GM19438 (cell line): ENCODE data around the gene TMOD3.

ENCODE experiments used
- ATAC-seq: cut with Tn5 transposase; IDR thresholded peaks from one replicate; pipeline ENCODE4 v1.9.1; 2021; ENCODE audit warnings: low read depth; ENCODE audit not compliant: unreplicated experiment

TMOD3 gene

GRCh38 chr15:51825698-51826097, 3.8 kb upstream of the TMOD3 start:
- no peak for ATAC-seq

GRCh38 chr15:51828621-51829375, 655 bp upstream of the TMOD3 start:
- ATAC-seq: no peak

- ATAC-seq: peak; percentile 31
Measured at GRCh38 chr15:51830276-51830806, 888 bp downstream of the TMOD3 start.

GRCh38 chr15:51833772-51834171, 4.3 kb downstream of the TMOD3 start:
- no peak for ATAC-seq

- peak; percentile 74 for ATAC-seq
Measured at GRCh38 chr15:51837792-51838251, 8.4 kb downstream of the TMOD3 start.

GRCh38 chr15:51838270-51838669, 8.8 kb downstream of the TMOD3 start:
- no peak for ATAC-seq

- ATAC-seq: no peak
Measured at GRCh38 chr15:51840692-51841091, 11.2 kb downstream of the TMOD3 start.

GRCh38 chr15:51841406-51842040, 12.1 kb downstream of the TMOD3 start:
- ATAC-seq: no peak

- ATAC-seq: no peak
Measured at GRCh38 chr15:51842265-51842664, 12.8 kb downstream of the TMOD3 start.

- ATAC-seq: no peak
Measured at GRCh38 chr15:51842852-51843737, 13.6 kb downstream of the TMOD3 start.

GRCh38 chr15:51844747-51845426, 15.4 kb downstream of the TMOD3 start:
- no peak for ATAC-seq

- ATAC-seq: no peak
Measured at GRCh38 chr15:51846066-51846462, 16.6 kb downstream of the TMOD3 start.

GRCh38 chr15:51846463-51847230, 17.2 kb downstream of the TMOD3 start:
- ATAC-seq: no peak

GRCh38 chr15:51848811-51849210, 19.4 kb downstream of the TMOD3 start:
- no peak for ATAC-seq

- no peak for ATAC-seq
Measured at GRCh38 chr15:51849860-51850259, 20.4 kb downstream of the TMOD3 start.

GRCh38 chr15:51853998-51854397, 24.5 kb downstream of the TMOD3 start:
- no peak for ATAC-seq

- no peak for ATAC-seq
Measured at GRCh38 chr15:51855612-51856011, 26.2 kb downstream of the TMOD3 start.

- ATAC-seq: no peak
Measured at GRCh38 chr15:51856714-51857380, 27.4 kb downstream of the TMOD3 start.
